NCI-H510A treated with DMSO at 0.1 percent for 48 hours (cell line): Measurements from ENCODE around the gene ERRFI1.
"Not testable (repeated sequence)": the region's sequence is repeated elsewhere in the genome, so short reads cannot be mapped to it uniquely, and the experiment has no call there.

Experiments used
- DNase-seq: peaks from one replicate; lab custom pipeline; 2025; lab: John Stamatoyannopoulos, UW

Gene ERRFI1, protein sequence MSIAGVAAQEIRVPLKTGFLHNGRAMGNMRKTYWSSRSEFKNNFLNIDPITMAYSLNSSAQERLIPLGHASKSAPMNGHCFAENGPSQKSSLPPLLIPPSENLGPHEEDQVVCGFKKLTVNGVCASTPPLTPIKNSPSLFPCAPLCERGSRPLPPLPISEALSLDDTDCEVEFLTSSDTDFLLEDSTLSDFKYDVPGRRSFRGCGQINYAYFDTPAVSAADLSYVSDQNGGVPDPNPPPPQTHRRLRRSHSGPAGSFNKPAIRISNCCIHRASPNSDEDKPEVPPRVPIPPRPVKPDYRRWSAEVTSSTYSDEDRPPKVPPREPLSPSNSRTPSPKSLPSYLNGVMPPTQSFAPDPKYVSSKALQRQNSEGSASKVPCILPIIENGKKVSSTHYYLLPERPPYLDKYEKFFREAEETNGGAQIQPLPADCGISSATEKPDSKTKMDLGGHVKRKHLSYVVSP

DNA sequence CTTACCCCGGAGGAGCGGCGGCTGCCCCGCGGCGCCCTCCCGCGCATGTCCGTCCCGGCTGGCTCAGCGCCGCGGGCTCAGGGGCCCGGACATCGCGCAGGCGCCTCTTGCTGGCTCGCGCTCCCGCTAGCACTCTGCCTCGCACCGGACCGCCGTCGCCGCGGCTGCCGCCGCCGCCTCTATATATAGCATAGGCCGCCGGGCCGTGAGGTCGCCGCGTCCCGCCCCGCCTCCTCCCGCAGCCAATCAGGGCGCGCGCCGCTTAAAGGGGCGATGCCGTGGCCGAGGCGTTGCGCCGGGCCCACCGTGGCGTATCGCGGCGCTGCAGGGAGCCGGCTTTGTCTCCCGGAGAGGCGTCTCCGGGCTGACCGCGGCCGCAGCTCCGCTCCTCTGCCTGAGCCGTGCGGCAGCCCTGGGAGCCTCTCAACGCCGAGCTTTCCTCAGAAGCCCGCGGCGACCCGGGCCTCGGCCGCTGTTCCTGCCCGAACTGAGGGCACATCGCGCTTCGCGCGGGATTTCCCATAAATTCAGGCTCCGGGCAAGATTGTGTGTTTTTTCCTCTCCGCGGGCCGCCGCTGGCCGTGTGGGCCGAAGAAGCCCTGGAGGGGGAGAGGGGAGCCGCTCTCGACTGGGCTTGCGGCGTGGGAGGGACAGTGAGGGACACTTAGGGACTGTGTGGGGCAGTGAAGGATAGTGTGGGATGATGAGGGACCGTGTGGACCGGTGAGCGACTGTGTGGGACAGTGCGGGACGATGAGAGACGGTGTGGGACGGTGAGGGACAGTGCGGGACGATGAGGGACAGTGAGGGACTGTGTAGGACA lies at the start of gene ERRFI1:
Gene ERRFI1 (minus strand): TSS at position 157 of the 823 bp plus-strand sequence. CDS start 10,690 bp downstream, outside the sequence.
- DNase-seq: peak; percentile 99

DNA sequence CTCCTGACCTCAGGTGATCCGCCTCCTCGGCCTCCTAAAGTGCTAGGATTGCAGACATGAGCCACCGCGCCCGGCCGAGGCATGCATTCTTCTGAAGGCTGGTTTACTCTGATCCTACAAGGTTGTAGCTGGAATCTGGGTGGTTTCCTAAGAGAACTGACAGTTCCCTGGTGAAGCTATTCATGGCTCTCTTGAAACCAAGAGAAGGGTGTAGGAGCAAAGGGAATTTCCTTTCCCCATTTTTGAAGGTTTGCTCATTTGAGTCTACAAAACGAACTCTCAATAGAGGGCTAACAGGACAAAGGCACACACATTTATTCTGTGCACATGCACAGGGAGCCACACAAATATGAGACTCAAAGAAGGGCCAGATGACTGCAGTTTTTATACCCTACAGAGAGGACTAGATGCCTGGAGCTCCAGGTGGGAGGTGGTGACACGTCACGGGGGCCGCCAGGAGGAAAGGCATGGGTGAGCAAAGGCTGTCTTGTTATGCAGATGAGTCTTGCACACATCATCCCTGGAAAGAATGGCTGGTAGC lies 49.5 kb upstream of the ERRFI1 start:
- DNase-seq: no peak

DNA sequence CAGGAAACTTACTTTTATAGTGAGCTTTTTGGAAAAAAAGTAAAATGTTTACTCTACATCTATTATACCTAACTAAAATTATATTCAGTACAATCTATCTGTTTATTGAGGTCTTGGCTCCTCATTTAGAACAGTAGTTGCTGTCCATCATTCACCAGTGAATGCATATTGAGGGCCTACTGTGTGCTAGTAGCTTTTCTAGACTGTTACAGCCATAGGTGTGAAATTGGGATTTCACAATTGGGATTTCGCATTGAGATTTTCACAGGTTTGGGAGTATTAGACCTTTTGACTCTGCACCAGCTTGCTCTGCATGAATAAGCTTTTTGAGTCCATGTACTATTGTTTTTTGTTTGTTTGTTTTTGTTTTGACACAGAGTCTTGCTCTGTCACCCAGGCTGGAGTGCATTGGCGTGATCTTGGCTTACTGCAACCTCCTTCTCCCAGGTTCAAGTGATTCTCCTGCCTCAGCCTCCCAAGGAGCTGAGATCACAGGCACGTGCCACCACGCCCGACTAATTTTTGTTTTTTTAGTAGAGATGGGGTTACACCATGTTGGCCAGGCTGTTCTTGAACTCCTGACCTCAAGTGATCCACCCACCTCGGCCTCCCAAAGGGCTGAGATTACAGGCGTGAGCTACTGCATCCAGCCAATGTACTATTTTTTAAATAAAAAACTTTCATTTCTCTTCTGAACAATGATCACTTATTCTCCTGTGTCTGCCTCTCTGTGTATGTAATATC lies 47.2 kb upstream of the ERRFI1 start:
- DNase-seq: no peak

DNA sequence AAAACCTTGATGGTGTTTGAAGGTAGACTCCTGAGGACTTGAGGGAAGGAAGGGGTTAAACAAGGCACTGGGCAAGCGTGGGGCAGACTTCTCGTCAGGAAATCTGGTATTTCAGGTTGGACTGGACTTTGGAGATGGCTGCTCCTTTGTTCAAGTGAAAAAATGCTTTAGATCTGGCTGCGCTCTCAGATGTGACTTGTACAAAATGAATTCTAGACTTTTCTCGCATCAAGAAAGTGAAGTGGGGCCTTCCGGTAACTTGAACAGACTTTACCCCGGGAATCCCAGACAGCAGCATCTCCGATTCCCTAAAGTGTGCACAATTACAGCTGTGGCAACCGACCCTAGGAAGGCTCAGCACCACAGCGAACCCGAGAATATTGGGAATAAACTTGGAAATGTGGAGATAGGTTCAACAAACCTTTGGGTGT lies 44.3 kb upstream of the ERRFI1 start:
- peak; percentile 100 for DNase-seq

DNA sequence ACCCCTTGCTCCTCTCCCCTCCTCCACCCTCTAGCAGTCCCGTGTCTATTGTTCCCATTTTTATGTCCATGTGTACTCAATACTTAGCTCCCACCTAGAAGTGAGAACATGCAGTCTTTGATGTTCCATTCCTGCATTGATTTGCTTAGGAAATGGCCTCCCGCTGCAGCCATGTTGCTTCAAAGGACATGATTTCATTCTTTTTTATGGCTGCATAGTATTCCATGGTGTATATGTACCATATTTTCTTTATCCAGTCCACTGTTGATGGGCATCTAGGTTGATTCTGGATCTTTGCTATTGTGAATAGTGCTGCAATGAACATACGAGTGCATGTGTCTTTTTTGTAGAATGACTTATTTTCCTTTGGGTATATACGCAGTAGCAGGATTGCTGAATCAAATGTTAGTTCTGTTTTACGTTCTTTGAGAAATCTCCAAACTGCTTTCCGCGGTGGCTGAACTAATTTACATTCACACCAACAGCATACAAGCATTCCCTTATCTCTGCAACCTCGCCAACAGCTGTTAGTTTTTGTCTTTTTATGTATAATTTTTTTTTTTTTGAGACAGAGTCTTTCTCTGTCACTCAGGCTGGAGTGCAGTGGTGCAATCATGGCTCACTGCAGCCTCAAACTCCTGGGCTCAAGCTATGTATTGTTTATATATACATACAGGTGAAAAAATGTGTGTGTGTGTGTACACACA lies 43.7 kb upstream of the ERRFI1 start:
- not testable (repeated sequence) for DNase-seq

DNA sequence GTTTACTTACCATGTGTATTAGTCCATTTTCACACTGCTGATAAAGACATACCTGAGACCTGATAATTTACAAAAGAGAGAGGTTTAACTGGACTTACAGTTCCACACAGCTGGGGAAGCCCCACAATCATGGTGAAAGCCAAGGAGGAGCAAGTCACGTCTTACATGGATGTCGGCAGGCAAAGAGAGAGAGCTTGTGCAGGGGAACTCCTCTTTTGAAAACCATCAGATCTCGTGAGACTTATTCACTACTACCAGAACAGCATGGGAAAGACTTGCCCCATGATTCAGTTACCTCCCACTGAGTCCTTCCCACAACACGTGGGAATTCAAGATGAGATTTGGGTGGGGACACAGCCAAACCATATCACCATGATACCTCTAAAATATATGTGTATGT lies 39.3 kb upstream of the ERRFI1 start:
- DNase-seq: no peak

DNA sequence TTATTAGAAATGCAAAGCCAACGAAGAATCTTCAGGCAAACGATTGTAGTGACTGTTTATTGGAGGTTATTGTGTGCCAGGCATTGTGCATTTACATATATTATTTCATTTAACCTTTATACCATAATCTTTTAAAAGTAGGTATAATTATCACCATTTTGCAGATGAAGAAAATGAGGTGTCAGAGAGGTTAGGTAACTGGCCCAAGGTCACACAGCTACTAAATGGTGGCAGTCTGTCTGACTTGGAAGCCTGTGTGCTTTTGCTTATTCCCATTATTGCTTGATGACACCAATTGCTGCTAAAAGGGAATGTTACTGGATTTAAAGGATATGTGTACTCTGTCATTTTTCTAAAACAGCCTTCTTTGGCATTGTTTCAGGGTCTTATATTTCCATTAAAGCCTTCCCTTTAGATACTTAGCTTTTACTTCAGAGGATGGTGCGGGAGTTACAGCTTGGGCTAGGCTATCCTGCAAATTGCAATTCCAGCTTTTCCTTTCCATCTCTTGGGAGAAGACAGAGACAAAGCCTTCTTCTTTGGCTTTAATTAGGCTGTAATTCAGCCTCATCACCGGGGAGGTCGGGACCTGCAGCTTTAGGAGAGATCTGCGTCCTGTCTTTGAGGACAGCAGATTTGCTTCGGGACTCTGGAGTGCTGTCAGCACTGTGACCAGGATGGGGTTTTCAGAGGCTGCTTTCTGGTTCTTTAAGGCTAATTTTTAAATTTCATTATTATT lies 37.4 kb upstream of the ERRFI1 start:
- DNase-seq: no peak

DNA sequence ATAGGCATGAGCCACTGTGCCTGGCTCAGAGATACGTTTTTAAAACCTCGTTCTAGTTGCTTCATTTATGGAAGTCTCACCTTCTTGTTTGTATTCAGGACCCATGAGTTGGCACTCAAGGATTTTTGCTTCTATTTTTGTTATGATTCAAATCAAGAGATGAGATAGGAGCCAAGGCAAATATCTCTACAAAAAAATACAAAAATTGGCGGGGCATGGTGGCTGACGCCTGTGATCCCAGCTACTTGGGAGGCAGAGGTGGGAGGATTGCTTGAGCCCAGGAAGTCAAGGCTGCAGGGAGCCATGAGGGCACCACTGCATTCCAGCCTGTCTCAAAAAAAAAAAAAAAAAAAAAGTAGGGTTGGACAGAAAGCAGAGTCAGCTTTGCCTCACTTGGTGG lies 36.8 kb upstream of the ERRFI1 start:
- DNase-seq: no peak

DNA sequence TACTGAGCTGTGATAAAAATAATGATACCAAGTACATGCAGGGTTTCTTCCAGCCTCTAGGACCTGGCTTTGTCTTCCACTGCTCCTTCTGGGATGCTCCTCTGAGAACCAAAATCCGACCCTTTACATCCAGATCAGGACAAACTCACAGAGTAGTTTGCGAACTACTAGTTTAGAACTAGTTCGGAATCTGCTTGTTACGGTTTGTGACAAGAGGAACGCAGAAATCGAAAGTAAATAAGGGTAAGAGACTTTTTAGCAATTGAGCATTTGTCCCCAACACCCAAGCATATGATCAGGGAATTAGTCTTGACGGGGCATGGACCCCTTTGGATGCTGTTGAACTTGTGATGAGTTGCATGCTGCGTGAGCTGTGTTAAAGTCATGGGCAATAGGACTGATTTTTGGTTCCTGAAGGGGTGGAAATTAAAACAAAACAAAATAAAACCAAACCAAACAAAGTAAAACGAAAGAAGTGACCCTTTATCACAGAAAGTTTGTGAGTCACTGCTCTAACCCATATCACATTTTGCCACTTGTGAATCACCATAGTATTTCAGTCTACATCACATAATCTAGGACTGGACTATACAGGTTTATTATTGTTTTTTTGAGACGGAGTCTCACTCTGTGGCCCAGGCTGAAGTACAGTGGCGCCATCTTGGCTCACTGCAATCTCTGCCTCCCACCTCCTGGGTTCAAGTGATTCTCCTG lies 35.7 kb upstream of the ERRFI1 start:
- DNase-seq: no peak

DNA sequence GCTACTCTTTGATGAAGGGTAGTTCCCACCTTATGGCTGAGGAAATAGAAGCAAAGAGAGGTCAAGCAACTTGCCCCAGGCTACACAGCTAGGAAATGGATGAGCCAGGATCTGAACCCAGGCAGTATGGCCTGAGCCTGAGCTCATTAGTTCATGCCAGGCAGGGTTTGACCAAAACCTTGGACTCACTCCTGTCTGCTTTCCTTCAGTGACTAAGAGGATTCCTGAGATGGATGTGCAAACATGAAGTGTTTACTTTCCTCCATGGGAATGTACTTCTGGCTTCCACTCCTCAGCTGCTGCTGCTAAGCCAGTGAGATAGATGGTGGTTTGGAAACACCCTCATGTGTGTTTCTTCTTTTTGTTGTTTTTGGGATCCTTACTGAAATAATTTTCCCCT lies 35.1 kb upstream of the ERRFI1 start:
- DNase-seq: no peak

DNA sequence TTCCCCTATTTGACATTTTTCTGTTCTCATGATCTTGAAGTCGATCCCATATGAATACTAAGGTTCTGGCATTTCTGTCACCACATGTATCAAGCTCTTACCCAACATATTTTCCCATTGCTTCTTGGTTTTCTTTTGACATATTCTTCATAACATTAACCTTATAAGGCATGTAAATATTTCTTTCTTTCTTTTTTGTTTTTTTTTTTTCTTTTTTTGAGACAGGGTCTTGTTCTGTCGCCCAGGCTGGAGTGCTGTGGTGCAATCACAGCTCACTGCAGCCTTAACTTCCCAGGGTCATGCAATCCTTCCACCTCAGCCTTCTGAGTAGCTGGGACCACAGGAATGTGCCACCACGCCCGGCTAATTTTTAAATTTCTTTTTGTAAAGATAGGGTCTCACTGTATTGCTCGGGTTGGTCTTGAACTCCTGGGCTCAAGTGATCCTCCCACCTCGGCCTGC lies 33.1 kb upstream of the ERRFI1 start:
- no peak for DNase-seq

DNA sequence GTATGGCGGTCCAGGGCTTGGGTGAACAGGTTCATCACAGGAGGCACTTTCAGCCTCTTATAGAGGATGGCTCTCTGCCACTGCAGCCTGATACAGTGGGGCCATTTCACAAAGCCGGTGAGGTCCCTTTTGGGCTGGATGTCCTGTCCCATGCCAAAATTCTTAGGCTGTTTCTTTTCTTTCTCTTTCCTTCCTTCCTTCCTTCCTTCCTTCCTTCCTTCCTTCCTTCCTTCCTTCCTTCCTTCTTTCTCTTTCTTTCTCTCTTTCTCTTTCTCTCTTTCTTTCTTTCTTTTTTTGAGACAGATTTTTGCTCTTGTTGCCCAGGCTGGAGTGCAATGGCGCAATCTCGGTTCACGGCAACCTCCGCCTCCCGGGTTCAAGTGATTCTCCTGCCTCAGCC lies 31.7 kb upstream of the ERRFI1 start:
- DNase-seq: not testable (repeated sequence)

DNA sequence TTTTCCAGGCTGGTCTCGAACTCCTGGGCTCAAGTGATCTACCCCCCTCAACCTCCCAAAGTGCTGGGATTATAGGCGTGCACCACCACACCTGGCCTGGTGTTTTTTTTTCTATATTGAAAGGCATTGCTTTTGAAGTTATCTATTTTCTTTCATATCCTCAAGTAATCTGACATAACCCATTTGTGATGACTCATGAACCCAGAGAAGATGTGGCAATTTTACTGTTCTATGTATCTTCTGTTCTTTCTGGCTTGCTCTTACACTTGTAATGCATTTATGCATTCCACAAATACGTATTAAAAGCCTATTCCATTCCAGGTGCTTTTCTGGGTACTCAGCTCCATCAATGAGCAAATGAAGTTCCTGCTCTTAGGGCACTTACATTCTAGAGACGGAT lies 29.9 kb upstream of the ERRFI1 start:
- DNase-seq: no peak

DNA sequence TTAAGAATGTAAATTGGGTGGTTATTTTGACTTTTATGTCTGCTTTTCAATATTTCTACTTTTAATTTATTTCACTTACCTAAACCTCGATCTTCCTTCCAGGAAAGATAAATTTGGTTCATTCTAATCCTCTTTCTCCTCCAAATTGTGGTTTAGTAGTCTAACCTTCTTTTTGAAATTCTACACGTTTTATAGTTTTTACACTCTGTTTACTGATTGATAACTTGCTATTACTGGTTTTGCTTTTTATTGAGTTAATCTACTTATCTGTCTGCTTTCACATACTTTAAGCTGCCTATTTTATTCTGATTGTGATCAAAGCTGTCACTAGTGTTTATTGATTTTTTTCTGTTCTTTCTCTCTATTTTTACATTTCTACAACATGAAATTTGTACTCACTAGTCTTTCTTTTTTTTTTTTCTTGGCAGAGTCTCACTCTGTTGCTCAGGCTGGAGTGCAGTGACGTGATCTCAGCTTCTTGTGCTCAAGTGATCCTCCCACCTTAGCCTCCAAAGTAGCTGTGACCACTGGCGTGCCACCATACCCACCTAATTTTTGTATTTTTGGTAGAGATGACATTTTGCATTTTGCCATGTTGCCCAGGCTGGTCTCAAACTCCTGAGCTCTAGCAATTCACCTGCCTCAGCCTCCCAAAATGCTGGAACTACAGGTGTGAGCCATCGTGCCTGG lies 27.9 kb upstream of the ERRFI1 start:
- DNase-seq: no peak

DNA sequence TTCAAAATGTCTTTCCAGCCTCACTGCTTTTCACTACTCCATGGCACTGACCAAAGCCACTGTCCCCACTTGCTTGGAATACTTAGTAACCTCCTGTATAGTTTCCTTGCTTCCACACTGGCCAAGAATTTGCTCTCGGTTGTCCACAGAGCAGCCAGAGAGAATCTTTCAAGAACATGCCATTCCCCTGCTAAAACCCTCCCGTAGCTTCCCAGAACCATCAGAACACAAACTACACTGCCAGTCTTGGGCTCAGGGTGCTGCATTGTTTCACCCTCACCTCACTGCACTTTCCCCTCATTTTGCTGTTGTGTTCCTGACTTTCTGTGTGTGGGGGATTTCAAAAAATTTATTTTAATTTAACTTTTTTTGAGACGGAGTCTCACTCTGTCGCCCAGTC lies 25.5 kb upstream of the ERRFI1 start:
- DNase-seq: no peak

DNA sequence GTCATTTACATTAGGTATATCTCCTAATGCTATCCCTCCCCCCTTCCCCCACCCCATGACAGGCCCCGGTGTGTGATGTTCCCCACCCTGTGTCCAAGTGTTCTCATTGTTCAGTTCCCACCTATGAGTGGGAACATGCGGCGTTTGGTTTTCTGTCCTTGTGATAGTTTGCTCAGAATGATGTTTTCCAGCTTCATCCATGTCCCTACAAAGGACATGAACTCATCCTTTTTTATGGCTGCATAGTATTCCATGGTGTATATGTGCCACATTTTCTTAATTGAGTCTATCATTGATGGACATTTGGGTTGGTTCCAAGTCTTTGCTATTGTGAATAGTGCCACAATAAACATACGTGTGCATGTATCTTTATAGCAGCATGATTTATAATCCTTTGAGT lies 23.1 kb upstream of the ERRFI1 start:
- DNase-seq: not testable (repeated sequence)

DNA sequence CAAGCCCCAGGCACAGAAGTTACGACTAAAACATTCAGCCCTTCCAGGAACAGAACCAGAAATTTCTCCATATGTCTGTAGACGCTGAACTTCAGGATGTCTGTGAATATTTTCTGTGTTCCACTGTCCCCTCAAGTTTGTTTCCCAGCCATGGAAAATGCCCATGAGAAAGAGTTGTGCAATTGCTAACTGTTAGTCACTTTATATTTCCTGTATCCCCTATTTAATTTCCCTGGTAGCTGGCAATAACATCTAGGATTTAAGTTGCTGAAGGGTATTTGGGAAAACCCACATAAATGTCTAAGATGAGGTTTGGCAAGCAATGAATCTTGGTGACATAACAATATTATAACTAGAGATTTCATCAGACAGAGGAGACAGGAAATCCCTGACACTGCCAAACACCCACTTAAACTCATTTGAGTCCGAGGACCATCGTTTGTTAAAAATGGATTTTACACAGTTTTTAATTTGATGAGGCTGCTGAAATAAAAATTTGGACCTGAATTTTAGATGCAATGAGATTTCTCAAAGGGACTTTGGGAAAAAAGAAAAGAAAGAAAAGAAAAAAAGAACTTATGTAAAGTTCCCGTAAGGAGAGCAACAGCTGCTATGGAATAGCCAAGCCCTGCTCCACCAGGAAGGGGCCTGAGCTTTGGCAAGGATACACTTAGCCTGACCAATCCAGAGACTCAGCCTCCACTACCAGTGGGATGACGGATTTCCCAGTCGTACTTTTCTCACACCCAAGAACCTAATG lies 21.8 kb upstream of the ERRFI1 start:
- peak; percentile 96 for DNase-seq

DNA sequence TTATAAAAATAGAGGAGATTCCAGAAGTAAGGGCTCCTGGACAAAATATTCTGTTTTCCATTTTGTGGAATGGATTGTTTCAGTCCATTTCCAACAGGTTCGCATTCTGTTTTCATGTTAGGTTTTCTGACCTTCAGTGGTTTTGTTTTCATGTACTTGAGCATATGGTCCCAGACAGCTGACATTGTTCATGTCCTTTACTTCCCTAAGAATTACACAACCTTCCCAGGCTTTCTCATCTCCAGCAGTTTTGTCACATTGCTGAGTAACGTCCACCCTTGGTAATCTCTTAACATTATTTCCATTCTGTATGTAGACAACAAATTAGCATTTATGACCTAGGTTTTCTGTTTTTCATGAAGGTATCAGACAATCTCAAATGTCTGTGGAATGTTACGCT lies 21.0 kb upstream of the ERRFI1 start:
- DNase-seq: no peak

DNA sequence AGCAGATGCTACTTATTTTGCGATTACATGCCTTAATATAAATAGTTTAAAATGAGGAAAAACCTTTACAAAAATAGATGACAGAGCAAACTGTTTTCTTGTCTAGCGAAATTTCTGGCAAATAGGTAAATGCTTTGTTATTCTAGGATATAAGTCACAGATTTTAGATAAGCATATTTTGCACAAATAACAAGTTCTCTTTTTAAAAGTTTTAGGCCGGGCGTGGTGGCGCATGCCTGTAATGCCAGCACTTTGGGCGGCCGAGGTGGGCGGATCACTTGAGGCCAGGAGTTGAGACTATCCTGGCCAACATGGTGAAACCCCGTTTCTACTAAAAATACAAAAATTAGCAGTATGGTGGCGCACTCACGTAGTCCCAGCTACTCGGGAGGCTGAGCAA lies 20.3 kb upstream of the ERRFI1 start:
- no peak for DNase-seq
